GM12878 (cell line): ENCODE results near the gene APCDD1. TPM values are rescaled to one million over a fixed set of nuclear protein-coding genes. Genes with fewer than 3 reads are reported as not detected.

Source experiments
- ATAC-seq: fragments of 200-7000 bp; cut with Tn5 transposase; 3 replicates; pipeline ENCODE4 v1.9.1; 2020; ENCODE audit warnings: mild to moderate bottlenecking, moderate library complexity
- BruUV-seq: library from RNA; stranded (reverse); fragments of 400-500 nt; replicated peaks from 2 replicates; lab custom pipeline; 2021; lab: Mats Ljungman, UMichigan
- CTCF ChIA-PET: fragments of 300-600 bp; sonication (Branson Sonifier 250); formaldehyde crosslinking; extraction: SDS; loops from one replicate; lab custom pipeline; 2021; ENCODE audit warnings: inconsistent platforms; lab: Yijun Ruan, JAX
- POLR2A ChIA-PET: fragments of 350-600 bp; formaldehyde crosslinking; extraction: SDS; loops from one replicate; lab custom pipeline; 2021; ENCODE audit warnings: inconsistent platforms; lab: Charles Lee
- RAD21 ChIA-PET: fragments of 300-600 bp; sonication (Branson Sonifier 250); formaldehyde crosslinking; loops from one replicate; lab custom pipeline; 2023; ENCODE audit warnings: antibody characterized with exemption; ENCODE audit not compliant: unreplicated experiment; lab: Charles Lee
- SMC1A ChIA-PET: fragments of 300-600 bp; sonication (Branson Sonifier 250); formaldehyde crosslinking; loops from one replicate; lab custom pipeline; 2023; ENCODE audit not compliant: unreplicated experiment, uncharacterized antibody; lab: Charles Lee
- DNase-seq: peaks from one replicate; pipeline ENCODE4 v3.0.0-alpha.2; 2011; ENCODE audit warnings: low read depth, low spot score
- FAIRE-seq: peaks from 3 replicates; lab custom pipeline; 2011; peaks lifted over from hg19 to GRCh38; lab: Jason Lieb, UNC
- H2AFZ ChIP-seq: 2 replicates; pipeline ENCODE4 v1.6.0; 2011; ENCODE audit warnings: low read depth, low read length, control low read depth; ENCODE audit not compliant: control insufficient read depth
- H3K27ac ChIP-seq: 2 replicates; pipeline ENCODE4 v1.5.1; 2011; ENCODE audit warnings: control low read depth; ENCODE audit not compliant: control insufficient read depth, insufficient read depth
- H3K27me3 ChIP-seq, 2 experiments: replicated peaks in 1 of 2; 2 replicates each; pipeline versions ENCODE4 v1.6.0 to v1.6.1; 2011; ENCODE audit warnings: low read length in 1 of 2; ENCODE audit not compliant: control insufficient read depth in 2 of 2, insufficient read depth in 2 of 2
- H3K36me3 ChIP-seq, 2 experiments: 2 replicates each; pipeline ENCODE4 v1.5.1; 2011; ENCODE audit warnings: low read length in 1 of 2; ENCODE audit not compliant: control insufficient read depth in 2 of 2, insufficient read depth in 2 of 2
- H3K4me1 ChIP-seq: 2 replicates; pipeline ENCODE4 v1.6.1; 2011; ENCODE audit warnings: mild to moderate bottlenecking, low read length, moderate library complexity, mixed read lengths; ENCODE audit not compliant: control insufficient read depth, insufficient read depth
- H3K4me2 ChIP-seq: 2 replicates; pipeline ENCODE4 v1.6.0; 2011; ENCODE audit warnings: control low read depth; ENCODE audit not compliant: control insufficient read depth, insufficient read depth
- H3K4me3 ChIP-seq: fragments of 200-600 bp; sonication (generic); 2 replicates; pipeline ENCODE4 v1.5.1; 2016
- H3K79me2 ChIP-seq: 2 replicates; pipeline ENCODE4 v1.6.0; 2011; ENCODE audit warnings: low read length; ENCODE audit not compliant: control insufficient read depth, insufficient read depth
- H3K9ac ChIP-seq: 2 replicates; pipeline ENCODE4 v1.8.0; 2011; ENCODE audit warnings: low read length, control low read depth, mixed read lengths; ENCODE audit not compliant: control insufficient read depth, insufficient read depth
- H3K9me3 ChIP-seq: replicated peaks from 3 replicates; pipeline ENCODE4 v1.5.1; 2011; ENCODE audit warnings: mild to moderate bottlenecking, low read length; ENCODE audit not compliant: control insufficient read depth, insufficient read depth
- H4K20me1 ChIP-seq: 2 replicates; pipeline ENCODE4 v1.6.0; 2011; ENCODE audit not compliant: control insufficient read depth, insufficient read depth
- CREB1 ChIP-seq: IDR thresholded peaks from 2 replicates; pipeline ENCODE4 v1.6.1; 2012; ENCODE audit warnings: low read depth, mild to moderate bottlenecking, inconsistent platforms
- EGR1 ChIP-seq, 2 experiments: IDR thresholded peaks; 1 replicate in 1 of 2; 2 replicates in 1 of 2; pipeline ENCODE4 v1.6.1; 2011 to 2012; ENCODE audit warnings: low read depth in 2 of 2, low read length in 2 of 2, borderline replicate concordance in 1 of 2, mild to moderate bottlenecking in 1 of 2, moderate library complexity in 1 of 2
- FOXK2 ChIP-seq: fragments of 450-650 bp; IDR thresholded peaks from 2 replicates; pipeline ENCODE4 v1.6.1; 2017; ENCODE audit warnings: mild to moderate bottlenecking, moderate library complexity
- MTA3 ChIP-seq: IDR thresholded peaks from 2 replicates; pipeline ENCODE4 v1.6.1; 2012; ENCODE audit warnings: low read length, inconsistent platforms, borderline replicate concordance
- NFIC ChIP-seq: IDR thresholded peaks from 2 replicates; pipeline ENCODE4 v1.6.1; 2012; ENCODE audit warnings: low read depth, mild to moderate bottlenecking, inconsistent platforms, low read length, moderate library complexity
- NFYA ChIP-seq: IDR thresholded peaks from 2 replicates; pipeline ENCODE4 v1.6.1; 2011; ENCODE audit warnings: low read depth, mild to moderate bottlenecking, low read length, improper control_type of control experiment, borderline replicate concordance
- PAX5 ChIP-seq: IDR thresholded peaks from 2 replicates; pipeline ENCODE4 v1.6.1; 2011; ENCODE audit warnings: low read depth, low read length, borderline replicate concordance
- RCOR1 ChIP-seq: conservative IDR thresholded peaks from 2 replicates; pipeline ENCODE4 v1.6.1; 2012; ENCODE audit warnings: low read depth, low read length, improper control_type of control experiment
- RELA ChIP-seq: fragments of 450-650 bp; IDR thresholded peaks from 2 replicates; pipeline ENCODE4 v1.8.0; 2014; ENCODE audit warnings: borderline replicate concordance; ENCODE audit not compliant: partially characterized antibody
- RUNX3 ChIP-seq: IDR thresholded peaks from 2 replicates; pipeline ENCODE4 v1.6.1; 2012; ENCODE audit warnings: low read length, inconsistent platforms
- WGBS: methylation state at CpG from one replicate; pipeline ENCODE4 v1.1.6; 2016; ENCODE audit warnings: low lambda C conversion rate; ENCODE audit not compliant: insufficient replicate concordance, insufficient coverage; ENCODE audit errors: missing lambda C conversion rate; 5-methylcytosine and 5-hydroxymethylcytosine counted together
- in situ Hi-C: fragments of 300-500 bp; cut with MboI; formaldehyde crosslinking; loops from 9 replicates; pipeline ENCODE4 v1.14.3; 2018; ENCODE audit warnings: mixed read lengths
- intact Hi-C: fragments of 100-400 bp; cut with micrococcal nuclease; formaldehyde crosslinking; loops from one replicate; pipeline ENCODE4 v1.14.2; 2022; ENCODE audit not compliant: unreplicated experiment
- polyA plus RNA-seq, 11 experiments: library from polyadenylated mRNA; depleted of rRNA in 4 of 11; unstranded in 6 of 11; stranded (reverse) in 5 of 11; fragments of >200 nt; fragmentation: Nextera tagmentation in 4 of 11; fragmentation: Illumina TruSeq in 1 of 11; extraction: Ambion mirVana in 4 of 11; extraction: Trizol in 1 of 11; gene quantifications; 1 replicate in 1 of 11; 2 replicates in 10 of 11; pipeline versions ENCODE4 v1.2.1 to v1.2.3, GENCODE V29; 2011 to 2016; ENCODE audit warnings: inconsistent platforms in 2 of 11, missing spikeins in 2 of 11, low read depth in 1 of 11
- total RNA-seq, 4 experiments: library from RNA; depleted of rRNA in 3 of 4; stranded (reverse); fragments of >200 nt in 3 of 4; fragmentation: Illumina TruSeq in 1 of 4; extraction: Trizol in 1 of 4; gene quantifications; 2 replicates each; pipeline versions ENCODE4 v1.2.1 to v1.2.3, GENCODE V29; 2013 to 2021
- TF ChIP-seq, protein P1 (sequence below): fragments of 450-650 bp; IDR thresholded peaks from 2 replicates; pipeline ENCODE4 v1.6.1; 2018; ENCODE audit warnings: borderline replicate concordance, mild to moderate bottlenecking; ENCODE audit not compliant: partially characterized antibody
- TF ChIP-seq, protein P2 (sequence below): fragments of 450-650 bp; IDR thresholded peaks from 2 replicates; pipeline ENCODE4 v1.6.1; 2016; ENCODE audit warnings: mild to moderate bottlenecking, moderate library complexity, borderline replicate concordance

Gene APCDD1
- total and polyA plus RNA-seq, 10 of the 15 experiments (the other 5 are each of a cell fraction or from before 2014, with no cell fraction given): not detected

DNA sequence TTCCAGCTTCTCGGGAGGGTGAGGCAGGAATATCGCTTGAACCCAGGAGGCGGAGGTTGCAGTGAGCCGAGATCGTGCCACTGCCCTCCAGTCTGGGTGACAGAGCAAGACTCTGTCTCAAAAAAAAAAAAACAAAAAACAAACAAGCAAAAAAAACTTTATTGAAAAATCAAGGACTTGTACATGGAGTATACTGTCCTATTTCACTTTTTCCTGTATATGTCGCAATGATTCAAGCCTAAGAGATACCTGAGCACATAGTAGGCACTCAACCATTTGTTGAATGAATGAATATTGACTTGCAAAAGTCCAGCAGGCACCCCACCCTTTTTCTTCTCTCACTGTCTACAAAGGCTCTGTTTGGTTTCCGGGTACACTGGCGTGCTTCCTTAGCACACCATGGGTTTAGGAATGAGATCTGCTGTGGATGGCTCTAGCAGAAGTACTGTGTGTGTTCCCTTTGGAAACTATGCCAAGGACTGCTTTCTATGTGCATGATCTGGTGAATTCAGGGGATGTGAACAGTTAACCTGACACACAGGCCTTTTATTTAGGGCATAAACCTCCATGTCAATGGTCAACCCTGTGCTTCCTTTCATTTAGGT, 6.1 kb downstream of the APCDD1 start (continued):
- TF ChIP-seq, protein P1, sequence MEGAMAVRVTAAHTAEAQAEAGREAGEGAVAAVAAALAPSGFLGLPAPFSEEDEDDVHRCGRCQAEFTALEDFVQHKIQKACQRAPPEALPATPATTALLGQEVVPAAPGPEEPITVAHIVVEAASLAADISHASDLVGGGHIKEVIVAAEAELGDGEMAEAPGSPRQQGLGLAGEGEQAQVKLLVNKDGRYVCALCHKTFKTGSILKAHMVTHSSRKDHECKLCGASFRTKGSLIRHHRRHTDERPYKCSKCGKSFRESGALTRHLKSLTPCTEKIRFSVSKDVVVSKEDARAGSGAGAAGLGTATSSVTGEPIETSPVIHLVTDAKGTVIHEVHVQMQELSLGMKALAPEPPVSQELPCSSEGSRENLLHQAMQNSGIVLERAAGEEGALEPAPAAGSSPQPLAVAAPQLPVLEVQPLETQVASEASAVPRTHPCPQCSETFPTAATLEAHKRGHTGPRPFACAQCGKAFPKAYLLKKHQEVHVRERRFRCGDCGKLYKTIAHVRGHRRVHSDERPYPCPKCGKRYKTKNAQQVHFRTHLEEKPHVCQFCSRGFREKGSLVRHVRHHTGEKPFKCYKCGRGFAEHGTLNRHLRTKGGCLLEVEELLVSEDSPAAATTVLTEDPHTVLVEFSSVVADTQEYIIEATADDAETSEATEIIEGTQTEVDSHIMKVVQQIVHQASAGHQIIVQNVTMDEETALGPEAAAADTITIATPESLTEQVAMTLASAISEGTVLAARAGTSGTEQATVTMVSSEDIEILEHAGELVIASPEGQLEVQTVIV: no peak
- TF ChIP-seq NFYA: no peak

DNA sequence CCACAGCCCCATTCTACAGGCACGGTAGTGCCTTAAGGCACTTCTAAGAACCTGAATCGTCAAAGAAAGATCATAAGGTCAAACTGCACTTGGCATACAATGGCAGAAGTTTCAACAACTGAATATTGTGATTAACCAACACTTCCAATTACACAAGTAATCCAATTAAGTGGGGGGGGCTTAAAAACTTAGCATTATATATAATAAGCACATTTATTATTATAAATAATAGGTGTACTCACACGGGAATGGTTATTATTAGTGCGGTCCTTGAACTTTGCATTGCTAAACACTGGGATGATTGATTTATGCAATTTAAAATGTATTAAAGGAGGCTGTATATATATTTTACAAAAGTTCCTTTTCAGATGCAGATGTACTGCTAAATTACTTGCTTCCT, 7.6 kb downstream of the APCDD1 start:
- ChIA-PET CTCF (no interaction called here), SMC1A (no interaction called here), POLR2A (no interaction called here), RAD21 (no interaction called here)
- BruUV-seq: no TSS peak
- Histone ChIP-seq H3K4me2 (no peak overlapping the region), H3K79me2 (no peaks in the 10 kb centered on the region), H3K9ac (no peak overlapping the region), H3K27ac (no peak overlapping the region), H3K36me3 (no peaks in the 10 kb centered on the region), H3K4me1 (no peaks in the 10 kb centered on the region), H2AFZ (no peak overlapping the region), H3K27me3 (peaks cover 0 to 10% of the 10 kb centered on the region in 2 experiments; a peak in 2 of 4 replicates), H4K20me1 (no peaks in the 10 kb centered on the region), H3K9me3 (no peaks in the 10 kb centered on the region; the same call in 2 of the 3 replicates), H3K4me3 (no peak overlapping the region)
- in situ Hi-C loops (no loop called here), intact Hi-C loops (loop anchor here (10.0 kb wide), 1 partner anchor 813 kb away; no protein-coding TSS in a partner anchor)
- no peak for FAIRE-seq
- 37% methylated on average over 4 of the region's 4 CpGs for WGBS
- DNase-seq: no peak
- no peak for ATAC-seq
- TF ChIP-seq RELA (no peak), MTA3 (no peak), EGR1 (IDR thresholded peaks at IDR 0.05; ENCODE audit: borderline replicate concordance in 1 of 2, low read depth in 2 of 2, low read length in 2 of 2) (no peak), RCOR1 (no peak), FOXK2 (no peak), PAX5 (no peak), NFIC (no peak), CREB1 (no peak), RUNX3 (no peak)
- TF ChIP-seq, protein P2, sequence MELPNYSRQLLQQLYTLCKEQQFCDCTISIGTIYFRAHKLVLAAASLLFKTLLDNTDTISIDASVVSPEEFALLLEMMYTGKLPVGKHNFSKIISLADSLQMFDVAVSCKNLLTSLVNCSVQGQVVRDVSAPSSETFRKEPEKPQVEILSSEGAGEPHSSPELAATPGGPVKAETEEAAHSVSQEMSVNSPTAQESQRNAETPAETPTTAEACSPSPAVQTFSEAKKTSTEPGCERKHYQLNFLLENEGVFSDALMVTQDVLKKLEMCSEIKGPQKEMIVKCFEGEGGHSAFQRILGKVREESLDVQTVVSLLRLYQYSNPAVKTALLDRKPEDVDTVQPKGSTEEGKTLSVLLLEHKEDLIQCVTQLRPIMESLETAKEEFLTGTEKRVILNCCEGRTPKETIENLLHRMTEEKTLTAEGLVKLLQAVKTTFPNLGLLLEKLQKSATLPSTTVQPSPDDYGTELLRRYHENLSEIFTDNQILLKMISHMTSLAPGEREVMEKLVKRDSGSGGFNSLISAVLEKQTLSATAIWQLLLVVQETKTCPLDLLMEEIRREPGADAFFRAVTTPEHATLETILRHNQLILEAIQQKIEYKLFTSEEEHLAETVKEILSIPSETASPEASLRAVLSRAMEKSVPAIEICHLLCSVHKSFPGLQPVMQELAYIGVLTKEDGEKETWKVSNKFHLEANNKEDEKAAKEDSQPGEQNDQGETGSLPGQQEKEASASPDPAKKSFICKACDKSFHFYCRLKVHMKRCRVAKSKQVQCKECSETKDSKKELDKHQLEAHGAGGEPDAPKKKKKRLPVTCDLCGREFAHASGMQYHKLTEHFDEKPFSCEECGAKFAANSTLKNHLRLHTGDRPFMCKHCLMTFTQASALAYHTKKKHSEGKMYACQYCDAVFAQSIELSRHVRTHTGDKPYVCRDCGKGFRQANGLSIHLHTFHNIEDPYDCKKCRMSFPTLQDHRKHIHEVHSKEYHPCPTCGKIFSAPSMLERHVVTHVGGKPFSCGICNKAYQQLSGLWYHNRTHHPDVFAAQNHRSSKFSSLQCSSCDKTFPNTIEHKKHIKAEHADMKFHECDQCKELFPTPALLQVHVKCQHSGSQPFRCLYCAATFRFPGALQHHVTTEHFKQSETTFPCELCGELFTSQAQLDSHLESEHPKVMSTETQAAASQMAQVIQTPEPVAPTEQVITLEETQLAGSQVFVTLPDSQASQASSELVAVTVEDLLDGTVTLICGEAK: no peak
